ENCODE measurements around the gene IL17RC.
"Not testable (repeated sequence)": the region's sequence is repeated elsewhere in the genome, so short reads cannot be mapped to it uniquely, and the experiment has no call there.

Gene IL17RC

GRCh38 chr3:9917820-9918219 lies 922 bp downstream of the IL17RC start:
- DNase-seq = no peak

GRCh38 chr3:9918261-9919038 lies 1.6 kb downstream of the IL17RC start:
- no peak for DNase-seq

GRCh38 chr3:9928158-9928557 lies 11.3 kb downstream of the IL17RC start:
- no peak for DNase-seq

DNA sequence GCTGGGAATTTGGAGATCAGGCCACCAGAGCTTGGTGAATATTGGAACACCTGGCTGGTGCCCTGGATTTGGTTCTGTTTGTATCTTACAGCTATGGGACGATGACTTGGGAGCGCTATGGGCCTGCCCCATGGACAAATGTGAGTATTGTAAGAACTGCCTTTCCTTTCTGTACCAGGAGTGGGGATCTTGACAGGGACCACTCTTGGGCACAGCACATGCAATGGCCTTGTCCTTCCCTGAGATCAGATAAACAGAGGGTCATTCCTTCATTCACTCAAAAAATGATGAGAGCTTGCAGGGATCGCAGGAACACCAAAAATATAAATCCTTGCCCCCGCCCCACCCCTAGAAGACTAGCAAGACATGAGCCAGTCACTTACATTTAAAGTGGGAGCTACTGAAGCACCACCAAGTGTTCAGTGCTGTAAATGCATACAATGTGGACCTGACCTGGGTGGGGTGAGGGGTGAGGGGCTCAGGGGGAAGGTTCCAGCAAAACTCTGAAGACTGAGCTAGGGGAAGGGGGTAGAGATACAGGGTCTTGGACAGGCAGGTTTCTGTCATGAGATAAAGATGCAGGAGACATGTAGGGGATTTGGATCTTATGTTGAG lies 14.0 kb downstream of the IL17RC start:
- DNase-seq = no peak

GRCh38 chr3:9932535-9932842 lies 15.6 kb downstream of the IL17RC start:
- no peak for DNase-seq

- DNase-seq = peak; percentile 90
Observed at GRCh38 chr3:9932843-9933560, 16.1 kb downstream of the IL17RC start.

DNA sequence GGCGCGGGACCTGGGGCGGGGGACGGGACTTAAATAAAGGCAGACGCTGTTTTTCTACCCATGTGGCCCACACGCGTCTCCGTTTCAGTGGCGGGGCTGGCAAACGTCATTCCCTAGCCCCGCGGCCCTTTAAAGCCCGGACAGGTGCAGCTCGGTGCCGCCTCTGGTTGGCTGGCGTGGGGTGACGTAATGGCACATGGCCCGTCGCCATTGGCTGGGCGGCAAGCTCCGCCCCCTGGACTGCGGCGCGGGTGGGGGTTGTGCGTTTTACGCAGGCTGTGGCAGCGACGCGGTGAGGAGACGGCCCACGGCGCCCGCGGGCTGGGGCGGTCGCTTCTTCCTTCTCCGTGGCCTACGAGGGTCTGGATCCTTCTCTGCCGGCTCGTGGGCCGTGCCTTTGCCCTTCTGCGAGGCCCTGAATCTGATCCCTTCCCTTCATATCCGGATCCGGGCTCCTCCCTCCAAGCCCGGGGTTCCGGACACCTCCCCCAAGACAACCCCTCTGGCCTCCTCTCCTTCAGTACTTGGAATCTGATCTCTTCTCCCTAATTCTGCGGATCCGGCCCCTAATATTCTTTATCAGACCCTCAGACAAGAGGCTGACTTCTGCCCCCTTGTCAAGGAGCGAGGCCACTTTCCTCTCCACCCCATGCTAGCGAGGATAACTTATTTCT lies 16.8 kb downstream of the IL17RC start, which contains the start of gene CRELD1:
Gene CRELD1 (plus strand): TSS at position 274 of the 674 bp plus-strand sequence. CDS start 605 bp downstream, outside the sequence.
- peak; percentile 97 to 98 for DNase-seq

DNA sequence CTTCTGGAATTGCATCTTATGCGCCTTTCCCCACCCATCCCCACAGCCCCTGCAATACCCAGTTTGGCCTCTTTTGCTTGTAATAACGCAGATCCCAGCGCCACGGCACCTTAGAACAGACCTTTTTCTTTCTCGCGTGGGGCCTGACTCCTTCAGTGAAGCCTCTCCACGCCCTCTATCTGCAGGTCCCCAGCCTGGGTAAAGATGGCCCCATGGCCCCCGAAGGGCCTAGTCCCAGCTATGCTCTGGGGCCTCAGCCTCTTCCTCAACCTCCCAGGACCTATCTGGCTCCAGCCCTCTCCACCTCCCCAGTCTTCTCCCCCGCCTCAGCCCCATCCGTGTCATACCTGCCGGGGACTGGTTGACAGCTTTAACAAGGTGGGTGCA lies 17.3 kb downstream of the IL17RC start:
- DNase-seq = peak; percentile 42 to 50

GRCh38 chr3:9934993-9935392 lies 18.1 kb downstream of the IL17RC start:
- no peak for DNase-seq

- DNase-seq = no peak
Observed at GRCh38 chr3:9935966-9936510, 19.1 kb downstream of the IL17RC start.

DNA sequence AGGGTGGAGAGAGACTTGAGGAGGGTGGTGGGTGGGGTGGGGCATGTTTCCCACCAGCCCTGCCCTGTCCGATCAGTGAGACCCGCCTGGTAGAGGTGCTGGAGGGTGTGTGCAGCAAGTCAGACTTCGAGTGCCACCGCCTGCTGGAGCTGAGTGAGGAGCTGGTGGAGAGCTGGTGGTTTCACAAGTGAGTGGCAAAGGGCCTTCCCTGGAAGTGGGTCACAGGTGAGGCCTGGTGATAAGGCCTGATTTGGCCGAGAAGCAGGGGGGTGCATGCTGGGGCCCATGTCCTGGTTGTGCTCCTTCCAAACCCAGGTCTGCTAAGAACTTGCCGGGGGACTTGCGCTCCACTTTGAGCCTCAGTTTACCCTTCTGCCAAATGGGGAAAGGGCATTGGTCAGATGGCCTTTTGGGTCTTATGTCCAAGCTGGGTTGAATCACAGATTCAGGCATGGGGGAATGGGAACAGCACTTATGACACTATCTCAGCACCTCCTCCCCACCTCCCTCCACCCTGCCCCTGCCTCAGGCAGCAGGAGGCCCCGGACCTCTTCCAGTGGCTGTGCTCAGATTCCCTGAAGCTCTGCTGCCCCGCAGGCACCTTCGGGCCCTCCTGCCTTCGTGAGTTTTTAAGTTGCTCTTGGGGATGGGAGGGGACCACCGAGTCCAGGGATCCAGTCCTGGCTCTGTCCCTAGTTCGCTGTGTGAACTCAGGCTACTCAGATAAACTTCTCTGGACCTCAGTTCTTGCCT lies 20.8 kb downstream of the IL17RC start:
- DNase-seq = no peak

- DNase-seq = no peak
Observed at GRCh38 chr3:9938966-9939365, 22.1 kb downstream of the IL17RC start.

DNA sequence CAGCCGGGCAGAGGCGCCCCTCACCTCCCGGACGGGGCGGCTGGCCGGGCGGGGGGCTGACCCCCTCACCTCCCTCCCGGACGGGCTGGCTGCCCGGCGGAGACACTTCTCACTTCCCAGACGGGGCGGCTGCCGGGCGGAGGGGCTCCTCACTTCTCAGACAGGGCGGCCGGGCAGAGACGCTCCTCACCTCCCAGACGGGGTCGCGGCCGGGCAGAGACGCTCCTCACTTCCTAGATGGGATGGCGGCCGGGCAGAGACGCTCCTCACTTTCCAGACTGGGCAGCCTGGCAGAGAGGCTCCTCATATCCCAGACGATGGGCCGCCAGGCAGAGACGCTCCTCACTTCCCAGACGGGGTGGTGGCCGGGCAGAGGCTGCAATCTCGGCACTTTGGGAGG lies 23.0 kb downstream of the IL17RC start:
- DNase-seq = not testable (repeated sequence)

DNA sequence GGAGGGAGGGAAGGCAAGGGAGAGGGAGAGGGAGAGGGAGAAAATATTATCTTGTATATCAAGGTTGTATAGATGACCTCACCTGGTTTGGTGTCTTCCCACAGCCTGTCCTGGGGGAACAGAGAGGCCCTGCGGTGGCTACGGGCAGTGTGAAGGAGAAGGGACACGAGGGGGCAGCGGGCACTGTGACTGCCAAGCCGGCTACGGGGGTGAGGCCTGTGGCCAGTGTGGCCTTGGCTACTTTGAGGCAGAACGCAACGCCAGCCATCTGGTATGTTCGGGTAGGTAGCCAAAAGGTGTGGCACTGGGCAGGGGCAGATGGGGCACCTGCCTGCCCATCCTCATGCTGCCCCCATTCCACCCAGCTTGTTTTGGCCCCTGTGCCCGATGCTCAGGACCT lies 23.8 kb downstream of the IL17RC start:
- no peak for DNase-seq

GRCh38 chr3:9942164-9942563 lies 25.3 kb downstream of the IL17RC start:
- DNase-seq = no peak

GRCh38 chr3:9942934-9943690 lies 26.2 kb downstream of the IL17RC start:
- DNase-seq = no peak

DNA sequence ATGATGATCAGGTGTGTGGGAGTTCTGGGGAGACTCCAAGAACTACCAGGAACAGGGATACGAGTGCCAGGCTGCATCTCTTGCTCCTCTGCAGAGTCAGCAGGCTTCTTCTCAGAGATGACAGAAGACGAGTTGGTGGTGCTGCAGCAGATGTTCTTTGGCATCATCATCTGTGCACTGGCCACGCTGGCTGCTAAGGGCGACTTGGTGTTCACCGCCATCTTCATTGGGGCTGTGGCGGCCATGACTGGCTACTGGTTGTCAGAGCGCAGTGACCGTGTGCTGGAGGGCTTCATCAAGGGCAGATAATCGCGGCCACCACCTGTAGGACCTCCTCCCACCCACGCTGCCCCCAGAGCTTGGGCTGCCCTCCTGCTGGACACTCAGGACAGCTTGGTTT lies 27.4 kb downstream of the IL17RC start:
- DNase-seq = no peak

GRCh38 chr3:9945358-9945757 lies 28.5 kb downstream of the IL17RC start:
- DNase-seq = no peak

DNA sequence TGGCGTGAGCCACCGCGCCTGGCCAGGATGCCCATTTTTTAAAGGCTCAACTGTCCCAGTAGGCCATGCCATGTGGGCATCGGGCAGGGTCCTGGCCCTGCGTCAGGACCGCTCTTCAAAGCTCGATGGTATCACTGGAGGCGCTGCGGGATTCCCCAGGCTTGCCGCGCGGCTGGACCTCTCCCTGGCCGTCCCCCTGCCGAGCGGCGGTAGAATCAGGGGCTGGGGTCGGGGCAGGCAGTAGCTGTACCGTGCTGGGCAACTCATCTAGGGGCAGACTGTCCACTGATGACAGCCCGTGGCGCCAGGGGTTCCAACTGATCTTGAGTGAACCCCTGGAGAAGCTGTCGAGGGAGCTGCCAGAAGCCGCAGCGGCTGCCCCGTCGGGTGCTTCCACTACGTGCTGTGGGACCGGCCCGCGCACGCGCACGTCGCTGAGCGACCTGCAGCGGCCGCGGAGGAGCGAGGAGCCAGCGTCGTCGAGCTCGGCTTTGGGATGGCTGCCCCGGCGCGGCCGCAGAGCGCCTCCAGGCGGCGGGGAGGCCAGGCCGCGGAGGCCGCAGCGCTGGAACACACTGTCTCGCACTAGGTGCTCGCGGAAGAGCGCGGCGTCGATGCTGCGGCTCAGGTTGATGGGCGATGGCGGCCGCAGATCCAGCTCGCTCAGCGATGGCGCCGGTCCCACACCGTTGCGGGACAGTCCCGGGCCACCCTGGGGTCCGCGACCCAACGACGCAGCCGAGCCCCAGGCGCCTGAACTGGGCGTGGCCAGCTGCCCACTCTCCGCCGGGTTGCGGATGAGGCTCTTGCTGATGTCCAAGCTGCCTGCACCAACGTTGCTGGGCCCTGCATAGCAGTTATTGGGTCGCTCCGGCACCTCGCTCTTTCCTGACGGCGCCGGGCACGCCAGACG lies 29.5 kb downstream of the IL17RC start:
- peak; percentile 86 to 91 for DNase-seq

Data from CD4-positive, alpha-beta T cell treated with Interleukin-1 beta for 1 hour (primary cell).